HTR-8/SVneo (cell line): ENCODE results near the gene DKK2.

Source experiments
- DNase-seq: peaks from one replicate; pipeline ENCODE4 v3.0.0; 2011; ENCODE audit warnings: low spot score, mixed read lengths; ENCODE audit not compliant: insufficient read length
- FAIRE-seq: peaks from 2 replicates; lab custom pipeline; 2011; peaks lifted over from hg19 to GRCh38; lab: Jason Lieb, UNC

Gene DKK2

GRCh38 chr4:107035819-107036583 lies at the start of gene DKK2:
DKK2 (minus strand) TSS chr4:107036313; CDS start chr4:107035591, 722 bp downstream.
- no peak for DNase-seq
- FAIRE-seq = no peak

- DNase-seq (no peak), FAIRE-seq (no peak)
These were observed 41.1 kb upstream of the DKK2 start for GRCh38 chr4:107077192-107077591.

- DNase-seq (no peak), FAIRE-seq (no peak)
These were observed 37.0 kb upstream of the DKK2 start for GRCh38 chr4:107072836-107073736.

DNA sequence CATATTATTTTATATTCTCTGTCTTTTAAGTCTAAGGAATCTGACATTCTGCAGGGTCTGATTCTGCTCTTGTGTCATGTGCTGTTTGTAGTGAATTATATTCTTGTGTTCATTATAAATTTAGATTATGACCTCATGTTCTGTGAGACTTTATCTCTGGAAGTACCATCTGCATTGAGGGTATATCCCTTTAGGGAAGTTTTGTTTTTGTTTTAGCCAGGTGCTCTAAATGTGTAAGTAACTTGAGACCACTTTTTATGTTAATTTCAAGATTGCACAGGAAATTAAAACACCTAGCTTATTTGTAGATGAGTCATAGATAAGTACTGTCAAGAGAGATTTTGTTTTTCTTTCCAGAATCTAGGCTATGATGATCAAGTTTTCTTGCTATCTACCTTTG lies 35.0 kb upstream of the DKK2 start:
- FAIRE-seq = no peak
- DNase-seq = no peak

GRCh38 chr4:107069049-107069448 lies 32.9 kb upstream of the DKK2 start:
- no peak for FAIRE-seq
- DNase-seq = no peak

DNA sequence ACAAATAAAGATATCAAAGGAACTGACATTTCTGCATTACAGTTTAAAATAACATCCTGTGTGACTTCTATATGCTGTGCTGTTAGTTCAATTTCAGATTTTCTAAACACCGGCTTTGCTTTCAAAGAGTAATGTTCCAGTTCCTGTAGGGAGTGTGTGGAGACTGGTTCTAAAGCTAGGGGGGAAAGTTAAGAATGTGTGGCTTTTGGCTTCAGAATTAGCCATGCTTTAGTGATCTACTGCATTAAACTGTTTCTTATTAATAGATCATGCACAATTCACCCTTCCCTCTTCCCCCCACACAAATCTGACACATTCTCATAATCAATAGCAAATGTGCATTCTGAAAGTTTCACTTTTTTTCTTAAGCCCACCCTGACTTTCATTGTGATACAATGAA lies 32.0 kb upstream of the DKK2 start:
- FAIRE-seq (no peak), DNase-seq (no peak)

DNA sequence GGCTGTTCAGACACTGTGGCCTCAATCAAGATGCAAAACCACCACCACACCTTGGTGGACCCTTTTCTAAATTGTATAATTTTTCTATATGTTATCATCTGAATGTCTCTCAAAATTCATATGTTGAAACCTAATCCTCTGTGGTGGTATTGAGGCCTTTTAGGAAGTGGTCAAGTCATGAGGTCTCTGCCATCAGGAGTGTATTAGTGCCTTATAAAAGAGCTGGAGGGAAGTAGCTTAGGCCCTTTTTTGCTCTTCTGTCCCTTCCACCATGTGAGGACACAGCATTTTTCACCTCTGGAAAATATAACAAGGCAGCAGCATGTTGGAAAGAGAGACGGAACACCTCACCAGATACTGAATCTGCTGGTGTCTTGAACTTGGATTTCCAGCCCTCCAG lies 30.5 kb upstream of the DKK2 start:
- no peak for FAIRE-seq
- no peak for DNase-seq

DNA sequence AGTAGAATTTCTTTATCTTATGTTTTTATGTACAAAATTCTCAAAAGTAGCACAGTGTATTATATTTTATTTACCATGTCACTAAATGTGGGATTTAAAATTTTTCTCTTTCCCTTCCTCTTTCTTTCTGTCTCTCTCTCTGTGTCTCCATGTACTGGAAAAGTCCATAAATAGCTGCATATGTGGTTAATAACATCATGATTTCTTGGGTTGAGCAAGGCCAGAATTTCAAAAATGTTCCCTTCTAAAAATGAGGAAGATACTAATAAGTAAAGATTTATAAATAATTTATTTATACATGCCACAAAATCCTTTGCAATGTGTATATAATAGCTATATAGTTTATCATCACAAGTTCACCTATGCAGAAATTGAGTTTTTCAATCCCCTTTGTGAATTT lies 29.1 kb upstream of the DKK2 start:
- no peak for DNase-seq
- no peak for FAIRE-seq

- FAIRE-seq (no peak), DNase-seq (no peak)
These were observed 24.3 kb upstream of the DKK2 start for GRCh38 chr4:107060388-107060787.

GRCh38 chr4:107058828-107059227 lies 22.7 kb upstream of the DKK2 start:
- FAIRE-seq (no peak), DNase-seq (no peak)

DNA sequence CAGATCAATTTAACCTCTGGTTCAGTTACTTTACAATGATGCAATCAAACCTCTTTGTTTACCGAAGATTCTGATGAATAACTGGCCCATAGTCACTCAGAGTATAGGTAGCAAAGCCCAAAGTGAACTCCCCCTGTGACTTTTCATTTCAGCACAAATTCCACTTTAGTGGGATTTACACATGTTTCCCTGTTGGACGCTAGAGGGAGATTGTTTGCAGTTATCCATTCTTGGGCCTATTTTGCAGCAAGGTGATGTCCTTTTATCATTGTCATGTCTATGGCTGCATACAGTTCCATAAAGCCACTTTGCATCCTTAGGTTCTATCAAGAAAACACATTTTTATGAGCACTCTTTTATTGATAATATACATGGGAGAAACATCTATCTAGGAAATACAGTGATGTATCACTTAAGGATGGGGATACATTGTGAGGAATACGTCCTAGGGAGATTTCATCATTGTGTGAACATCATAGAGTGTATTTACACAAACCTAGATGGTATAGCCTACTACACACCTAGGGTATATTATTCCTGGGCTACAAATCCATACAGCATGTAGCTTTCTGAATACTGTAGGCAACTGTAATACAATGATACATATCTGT lies 14.5 kb upstream of the DKK2 start:
- DNase-seq (no peak), FAIRE-seq (no peak)

- FAIRE-seq = no peak
- DNase-seq = no peak
These were observed 10.1 kb upstream of the DKK2 start for GRCh38 chr4:107046261-107046660.

DNA sequence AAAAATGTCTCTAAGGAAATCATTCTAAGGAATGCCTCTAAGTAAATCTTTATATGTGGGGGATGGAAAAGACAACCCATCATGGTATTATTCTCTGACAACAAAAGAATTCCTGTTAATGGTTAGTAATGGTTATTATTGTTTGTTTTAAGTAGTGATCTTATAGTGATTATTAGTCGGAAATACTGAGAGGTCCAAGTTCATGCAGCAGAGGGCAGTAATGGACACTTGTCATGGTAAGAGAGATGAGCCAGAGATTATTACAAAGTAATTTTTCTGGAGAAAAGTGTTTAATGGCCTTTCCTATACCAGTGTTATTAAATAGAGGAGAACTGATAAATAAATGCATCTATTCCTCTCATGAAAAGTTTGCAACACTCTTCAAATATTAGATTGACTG lies 8.1 kb upstream of the DKK2 start:
- DNase-seq (no peak), FAIRE-seq (no peak)

GRCh38 chr4:107037199-107037584 lies 1.1 kb upstream of the DKK2 start:
- FAIRE-seq = no peak
- DNase-seq = no peak

DNA sequence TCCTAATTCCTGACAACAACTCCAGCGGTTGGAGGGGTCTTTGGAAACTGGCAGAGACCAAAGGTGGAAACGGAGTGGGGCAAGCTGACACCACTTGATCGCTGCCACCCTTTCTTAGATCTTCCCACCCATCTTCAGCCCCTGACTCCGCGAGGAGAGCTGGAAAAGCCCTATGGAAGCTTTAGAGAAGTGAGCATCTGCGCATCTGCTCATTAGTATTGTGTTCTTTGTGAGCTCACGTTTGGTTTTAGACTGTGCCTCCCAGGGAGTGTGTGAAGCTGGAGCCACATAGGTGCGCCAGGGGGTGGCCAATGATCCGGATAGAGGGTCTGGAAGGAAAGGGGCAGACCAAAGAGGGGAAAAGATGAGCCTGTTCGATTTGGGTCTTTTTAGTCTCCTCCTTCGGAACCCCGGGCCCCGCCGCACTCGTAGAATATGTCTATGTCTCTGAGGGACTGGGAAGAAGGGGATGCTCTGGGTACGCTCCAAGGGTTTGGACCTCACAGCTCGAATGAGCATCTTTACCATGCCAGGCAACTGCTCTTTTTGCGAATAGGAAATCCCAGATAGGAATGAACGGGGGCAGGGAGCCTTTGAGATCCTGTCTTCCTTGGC lies 578 bp upstream of the DKK2 start:
- no peak for FAIRE-seq
- no peak for DNase-seq

GRCh38 chr4:107034996-107035818 lies 906 bp downstream of the DKK2 start:
- DNase-seq (no peak), FAIRE-seq (no peak)

GRCh38 chr4:107034091-107034995 lies 1.8 kb downstream of the DKK2 start:
- DNase-seq (no peak), FAIRE-seq (no peak)

DNA sequence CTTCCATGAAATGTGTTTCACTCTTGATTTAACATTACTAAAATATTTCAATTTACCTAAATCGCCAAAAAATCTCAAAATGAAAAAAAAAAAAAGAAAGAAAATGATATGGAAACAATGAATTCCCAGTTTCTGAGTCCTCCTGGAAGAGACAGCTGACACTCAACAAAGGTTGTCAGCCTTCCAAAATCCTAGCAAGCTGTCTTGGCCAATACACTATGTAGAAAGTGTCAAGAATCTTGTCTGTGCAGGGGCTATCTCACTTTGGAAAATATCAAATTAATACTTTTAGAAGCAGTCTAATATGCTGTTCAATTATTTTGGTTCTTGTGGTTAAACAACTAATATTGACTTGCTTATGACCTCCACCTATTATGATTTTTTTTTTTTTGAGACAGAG lies 8.7 kb downstream of the DKK2 start:
- no peak for FAIRE-seq
- no peak for DNase-seq

DNA sequence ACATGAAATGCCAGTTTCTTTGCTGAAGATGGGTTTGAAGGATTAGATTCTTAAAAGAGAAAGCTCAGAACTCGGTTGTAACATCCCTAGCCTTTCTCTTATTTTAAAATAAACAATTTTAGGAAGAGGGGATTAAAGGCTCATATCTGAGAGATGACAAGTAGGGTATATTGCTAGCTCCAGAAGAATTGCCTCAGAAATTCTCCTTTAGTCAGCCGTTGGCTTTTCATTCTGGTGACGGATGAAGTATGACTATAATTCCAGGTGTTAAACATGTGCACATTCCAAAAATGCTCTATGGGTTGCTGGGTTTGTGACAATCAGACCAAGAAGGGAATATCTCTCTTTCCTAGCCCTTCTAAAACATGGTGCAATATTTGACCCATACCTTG lies 17.8 kb downstream of the DKK2 start:
- no peak for DNase-seq
- FAIRE-seq = no peak
